Ishikawa (cell line): Measurements from ENCODE around the gene CERS3.

ENCODE experiments used
- CEBPB ChIP-seq: IDR thresholded peaks from 2 replicates; pipeline ENCODE4 v1.6.1; 2012
- CREB1 ChIP-seq: IDR thresholded peaks from 2 replicates; pipeline ENCODE4 v1.6.1; 2012; ENCODE audit warnings: low read depth
- EGR1 ChIP-seq: IDR thresholded peaks from 2 replicates; pipeline ENCODE4 v1.6.1; 2012
- EP300 ChIP-seq: IDR thresholded peaks from 2 replicates; pipeline ENCODE4 v1.6.1; 2012; ENCODE audit warnings: borderline replicate concordance
- FOXM1 ChIP-seq: IDR thresholded peaks from 2 replicates; pipeline ENCODE4 v1.6.1; 2012; ENCODE audit warnings: low read depth, borderline replicate concordance
- MAX ChIP-seq: IDR thresholded peaks from 2 replicates; pipeline ENCODE4 v1.6.1; 2012
- NFIC ChIP-seq: IDR thresholded peaks from 2 replicates; pipeline ENCODE4 v1.6.1; 2012
- RAD21 ChIP-seq: IDR thresholded peaks from 2 replicates; pipeline ENCODE4 v1.6.1; 2012; ENCODE audit warnings: low read depth
- TAF1 ChIP-seq: IDR thresholded peaks from 2 replicates; pipeline ENCODE4 v1.6.1; 2012; ENCODE audit warnings: low read depth, mild to moderate bottlenecking
- TCF12 ChIP-seq: IDR thresholded peaks from 2 replicates; pipeline ENCODE4 v1.6.1; 2012; ENCODE audit warnings: low read depth
- TEAD4 ChIP-seq: IDR thresholded peaks from 2 replicates; pipeline ENCODE4 v1.6.1; 2012
- USF1 ChIP-seq: IDR thresholded peaks from 2 replicates; pipeline ENCODE4 v1.6.1; 2012
- YY1 ChIP-seq: IDR thresholded peaks from 2 replicates; pipeline ENCODE4 v1.6.1; 2012; ENCODE audit warnings: low read depth
- ZBTB7A ChIP-seq: IDR thresholded peaks from 2 replicates; pipeline ENCODE4 v1.6.1; 2012; ENCODE audit warnings: low read depth
- TF ChIP-seq, protein P1 (sequence below): IDR thresholded peaks from 2 replicates; pipeline ENCODE4 v1.6.1; 2012; ENCODE audit warnings: low read depth, mild to moderate bottlenecking

The CERS3 gene

GRCh38 chr15:100559330-100559729 is 30.6 kb upstream of the CERS3 start:
- TF ChIP-seq ZBTB7A (no peak), CREB1 (no peak), RAD21 (no peak), TAF1 (no peak), MAX (no peak), NFIC (no peak), CEBPB (no peak)
- TF ChIP-seq, protein P1, sequence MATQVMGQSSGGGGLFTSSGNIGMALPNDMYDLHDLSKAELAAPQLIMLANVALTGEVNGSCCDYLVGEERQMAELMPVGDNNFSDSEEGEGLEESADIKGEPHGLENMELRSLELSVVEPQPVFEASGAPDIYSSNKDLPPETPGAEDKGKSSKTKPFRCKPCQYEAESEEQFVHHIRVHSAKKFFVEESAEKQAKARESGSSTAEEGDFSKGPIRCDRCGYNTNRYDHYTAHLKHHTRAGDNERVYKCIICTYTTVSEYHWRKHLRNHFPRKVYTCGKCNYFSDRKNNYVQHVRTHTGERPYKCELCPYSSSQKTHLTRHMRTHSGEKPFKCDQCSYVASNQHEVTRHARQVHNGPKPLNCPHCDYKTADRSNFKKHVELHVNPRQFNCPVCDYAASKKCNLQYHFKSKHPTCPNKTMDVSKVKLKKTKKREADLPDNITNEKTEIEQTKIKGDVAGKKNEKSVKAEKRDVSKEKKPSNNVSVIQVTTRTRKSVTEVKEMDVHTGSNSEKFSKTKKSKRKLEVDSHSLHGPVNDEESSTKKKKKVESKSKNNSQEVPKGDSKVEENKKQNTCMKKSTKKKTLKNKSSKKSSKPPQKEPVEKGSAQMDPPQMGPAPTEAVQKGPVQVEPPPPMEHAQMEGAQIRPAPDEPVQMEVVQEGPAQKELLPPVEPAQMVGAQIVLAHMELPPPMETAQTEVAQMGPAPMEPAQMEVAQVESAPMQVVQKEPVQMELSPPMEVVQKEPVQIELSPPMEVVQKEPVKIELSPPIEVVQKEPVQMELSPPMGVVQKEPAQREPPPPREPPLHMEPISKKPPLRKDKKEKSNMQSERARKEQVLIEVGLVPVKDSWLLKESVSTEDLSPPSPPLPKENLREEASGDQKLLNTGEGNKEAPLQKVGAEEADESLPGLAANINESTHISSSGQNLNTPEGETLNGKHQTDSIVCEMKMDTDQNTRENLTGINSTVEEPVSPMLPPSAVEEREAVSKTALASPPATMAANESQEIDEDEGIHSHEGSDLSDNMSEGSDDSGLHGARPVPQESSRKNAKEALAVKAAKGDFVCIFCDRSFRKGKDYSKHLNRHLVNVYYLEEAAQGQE = no peak

DNA sequence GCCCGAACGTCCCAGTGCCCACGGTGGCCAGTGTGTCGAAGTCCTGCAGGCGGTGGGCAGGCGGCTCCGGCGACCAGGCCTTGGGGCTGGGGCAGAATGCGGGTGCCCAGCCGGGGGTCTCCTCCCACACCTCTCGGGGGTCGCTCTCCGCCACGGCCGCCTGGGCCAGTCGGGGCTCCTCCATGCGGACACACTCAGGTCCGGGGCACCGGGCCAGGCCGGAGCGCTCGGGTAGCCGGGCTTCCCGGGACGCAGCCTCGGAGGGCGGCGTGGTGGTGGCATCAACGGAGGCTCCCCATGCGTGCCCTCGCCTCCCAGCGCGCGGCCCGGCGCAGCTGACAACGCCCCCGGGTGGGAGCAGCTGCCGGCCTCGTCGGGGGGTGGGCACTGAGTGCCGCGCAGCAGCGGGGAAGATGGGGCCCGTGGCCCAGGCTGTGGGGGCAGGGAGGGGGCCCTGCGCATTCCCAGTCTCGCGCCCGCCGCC is 30.1 kb upstream of the CERS3 start:
- no peak for TF ChIP-seq NFIC
- TF ChIP-seq ZBTB7A = no peak
- no peak for TF ChIP-seq USF1
- TF ChIP-seq CEBPB = no peak
- TF ChIP-seq RAD21 = no peak
- no peak for TF ChIP-seq CREB1
- no peak for TF ChIP-seq YY1
- no peak for TF ChIP-seq FOXM1
- no peak for TF ChIP-seq EGR1
- TF ChIP-seq TCF12 = no peak
- no peak for TF ChIP-seq TAF1
- no peak for TF ChIP-seq TEAD4
- no peak for TF ChIP-seq MAX
- TF ChIP-seq EP300 = no peak
- TF ChIP-seq, protein P1 = no peak

GRCh38 chr15:100553468-100553867 is 24.7 kb upstream of the CERS3 start:
- TF ChIP-seq EGR1 = no peak
- no peak for TF ChIP-seq TCF12
- no peak for TF ChIP-seq FOXM1
- no peak for TF ChIP-seq USF1

DNA sequence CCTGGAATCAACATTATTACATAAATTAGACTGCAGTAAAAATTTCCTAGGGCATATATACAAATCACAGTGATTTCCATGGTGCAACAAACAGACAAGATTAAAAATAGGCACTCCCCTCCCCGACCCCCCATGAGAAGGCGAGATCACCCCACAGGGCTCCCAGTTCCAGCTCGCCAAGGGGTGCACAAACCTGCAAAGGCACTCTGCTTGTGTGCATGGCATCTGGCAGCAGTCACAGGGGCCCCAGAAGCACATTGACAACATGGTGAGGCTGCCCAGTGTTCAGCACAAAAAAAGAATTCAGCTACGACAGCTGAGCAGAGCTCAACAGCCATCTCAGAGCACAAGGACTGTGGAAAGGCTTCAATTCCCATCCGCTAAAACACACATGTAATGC is 19.2 kb upstream of the CERS3 start:
- TF ChIP-seq EP300 (no peak), TCF12 (no peak), YY1 (no peak), TEAD4 (no peak), NFIC (no peak), ZBTB7A (no peak), RAD21 (no peak), EGR1 (no peak), FOXM1 (no peak), CREB1 (no peak), USF1 (no peak)

GRCh38 chr15:100544946-100545345 is 16.2 kb upstream of the CERS3 start:
- TF ChIP-seq TEAD4 (no peak), FOXM1 (no peak), YY1 (no peak), TAF1 (no peak), TCF12 (no peak), MAX (no peak), USF1 (no peak), ZBTB7A (no peak), CEBPB (no peak), NFIC (no peak), RAD21 (no peak), EP300 (no peak), EGR1 (no peak), CREB1 (no peak)
- TF ChIP-seq, protein P1 = no peak
